A673 (cell line): ENCODE measurements around the gene SLIT3. TPM values are rescaled to one million over a fixed set of nuclear protein-coding genes. Genes with fewer than 3 reads are reported as not detected.

Experiments
- BruUV-seq: library from RNA; stranded (reverse); fragments of 400-500 nt; replicated peaks from 2 replicates; lab custom pipeline; 2021; lab: Mats Ljungman, UMichigan
- CTCF ChIA-PET: fragments of 300-600 bp; sonication (Branson Sonifier 250); formaldehyde crosslinking; loops from one replicate; lab custom pipeline; 2022; ENCODE audit warnings: antibody characterized with exemption; lab: Charles Lee
- POLR2A ChIA-PET: fragments of 300-600 bp; sonication (Branson Sonifier 250); formaldehyde crosslinking; loops from one replicate; lab custom pipeline; 2022; ENCODE audit warnings: antibody characterized with exemption; ENCODE audit not compliant: low non-redundant PET; lab: Charles Lee
- DNase-seq: peaks from one replicate; pipeline ENCODE4 v3.0.0-alpha.2; 2015; ENCODE audit warnings: low spot score
- H3K27ac ChIP-seq: fragments of 200-600 bp; sonication (generic); 2 replicates; pipeline ENCODE4 v1.5.1; 2016; ENCODE audit warnings: mixed run types, low read depth, mild to moderate bottlenecking, mixed read lengths, antibody characterized with exemption, low read length; ENCODE audit not compliant: poor library complexity, severe bottlenecking
- H3K27me3 ChIP-seq: fragments of 200-600 bp; sonication (generic); replicated peaks from 2 replicates; pipeline ENCODE4 v1.6.1; 2017; ENCODE audit warnings: mixed run types, low read depth, mild to moderate bottlenecking, mixed read lengths, antibody characterized with exemption, low read length; ENCODE audit not compliant: insufficient read depth, poor library complexity
- H3K36me3 ChIP-seq: fragments of 200-600 bp; sonication (generic); 2 replicates; pipeline ENCODE4 v1.6.1; 2016; ENCODE audit warnings: mixed run types, mild to moderate bottlenecking, mixed read lengths, antibody characterized with exemption, low read length; ENCODE audit not compliant: insufficient read depth, poor library complexity, severe bottlenecking
- H3K4me1 ChIP-seq: fragments of 200-600 bp; sonication (generic); 2 replicates; pipeline ENCODE4 v1.6.1; 2017; ENCODE audit warnings: mixed run types, mild to moderate bottlenecking, mixed read lengths, antibody characterized with exemption, low read length; ENCODE audit not compliant: insufficient read depth, poor library complexity, severe bottlenecking
- H3K4me3 ChIP-seq: fragments of 200-600 bp; sonication (generic); 2 replicates; pipeline ENCODE4 v1.5.1; 2016; ENCODE audit warnings: low read depth, mixed run types, mild to moderate bottlenecking, mixed read lengths, low read length; ENCODE audit not compliant: poor library complexity, severe bottlenecking
- H3K9me3 ChIP-seq: fragments of 200-600 bp; sonication (generic); 2 replicates; pipeline ENCODE4 v1.6.1; 2016; ENCODE audit warnings: mixed run types, low read depth, mild to moderate bottlenecking, mixed read lengths, antibody characterized with exemption, low read length; ENCODE audit not compliant: poor library complexity, severe bottlenecking
- EZH2 ChIP-seq: fragments of 200-600 bp; sonication (generic); IDR thresholded peaks from 2 replicates; pipeline ENCODE4 v1.6.1; 2017; ENCODE audit warnings: borderline replicate concordance, low read depth, mild to moderate bottlenecking, mixed read lengths, antibody characterized with exemption, low read length; ENCODE audit not compliant: poor library complexity, severe bottlenecking
- intact Hi-C: fragments of 100-400 bp; cut with micrococcal nuclease; formaldehyde crosslinking; loops from one replicate; pipeline ENCODE4 v1.10.0; 2022; ENCODE audit not compliant: unreplicated experiment
- total RNA-seq: library from RNA; stranded (reverse); gene quantifications from 2 replicates; pipeline ENCODE4 v1.2.3, GENCODE V29; 2021
- TF ChIP-seq, protein P1 (sequence below): fragments of 300-800, 200-600 bp; sonication (generic); conservative IDR thresholded peaks from 2 replicates; pipeline ENCODE4 v1.5.1; 2017; ENCODE audit warnings: low read depth, mild to moderate bottlenecking, antibody characterized with exemption, low read length, moderate library complexity, mixed read lengths

SLIT3 gene
- total RNA-seq, 1 experiment from 2014 or later, result not detected

DNA sequence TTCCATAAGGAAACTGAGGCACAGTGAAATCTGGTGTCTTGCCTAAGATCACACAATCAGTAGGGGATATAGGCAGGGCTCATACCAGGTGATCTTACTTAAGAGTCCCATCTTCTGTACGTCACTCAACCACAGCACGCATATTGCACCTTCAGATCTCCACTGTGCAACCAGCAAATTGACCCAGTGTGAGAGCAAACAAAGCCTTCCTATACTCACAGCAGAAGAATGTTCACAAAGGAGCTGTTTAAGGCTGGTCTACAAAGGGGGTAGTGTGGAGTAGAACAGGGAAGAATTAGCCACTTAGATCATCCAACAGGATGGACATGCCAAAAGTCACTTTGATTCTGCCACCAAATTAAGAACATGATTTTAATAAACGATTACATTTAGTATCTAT lies 305.9 kb downstream of the SLIT3 start:
- no peak overlapping the region for H3K27ac ChIP-seq
- DNase-seq, result no peak
- H3K4me3 ChIP-seq, result no peak overlapping the region
- H3K4me1 ChIP-seq, result no peaks in the 10 kb centered on the region
- BruUV-seq, result no TSS peak
- no peaks in the 10 kb centered on the region for H3K36me3 ChIP-seq
- ChIA-PET POLR2A (no interaction called here), CTCF (no interaction called here)
- peaks cover 14% of the 10 kb centered on the region for H3K27me3 ChIP-seq
- intact Hi-C loops, result no loop called here
- no peaks in the 10 kb centered on the region for H3K9me3 ChIP-seq
- TF ChIP-seq, protein P1, sequence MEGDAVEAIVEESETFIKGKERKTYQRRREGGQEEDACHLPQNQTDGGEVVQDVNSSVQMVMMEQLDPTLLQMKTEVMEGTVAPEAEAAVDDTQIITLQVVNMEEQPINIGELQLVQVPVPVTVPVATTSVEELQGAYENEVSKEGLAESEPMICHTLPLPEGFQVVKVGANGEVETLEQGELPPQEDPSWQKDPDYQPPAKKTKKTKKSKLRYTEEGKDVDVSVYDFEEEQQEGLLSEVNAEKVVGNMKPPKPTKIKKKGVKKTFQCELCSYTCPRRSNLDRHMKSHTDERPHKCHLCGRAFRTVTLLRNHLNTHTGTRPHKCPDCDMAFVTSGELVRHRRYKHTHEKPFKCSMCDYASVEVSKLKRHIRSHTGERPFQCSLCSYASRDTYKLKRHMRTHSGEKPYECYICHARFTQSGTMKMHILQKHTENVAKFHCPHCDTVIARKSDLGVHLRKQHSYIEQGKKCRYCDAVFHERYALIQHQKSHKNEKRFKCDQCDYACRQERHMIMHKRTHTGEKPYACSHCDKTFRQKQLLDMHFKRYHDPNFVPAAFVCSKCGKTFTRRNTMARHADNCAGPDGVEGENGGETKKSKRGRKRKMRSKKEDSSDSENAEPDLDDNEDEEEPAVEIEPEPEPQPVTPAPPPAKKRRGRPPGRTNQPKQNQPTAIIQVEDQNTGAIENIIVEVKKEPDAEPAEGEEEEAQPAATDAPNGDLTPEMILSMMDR, result no peak
- no peak for TF ChIP-seq EZH2

DNA sequence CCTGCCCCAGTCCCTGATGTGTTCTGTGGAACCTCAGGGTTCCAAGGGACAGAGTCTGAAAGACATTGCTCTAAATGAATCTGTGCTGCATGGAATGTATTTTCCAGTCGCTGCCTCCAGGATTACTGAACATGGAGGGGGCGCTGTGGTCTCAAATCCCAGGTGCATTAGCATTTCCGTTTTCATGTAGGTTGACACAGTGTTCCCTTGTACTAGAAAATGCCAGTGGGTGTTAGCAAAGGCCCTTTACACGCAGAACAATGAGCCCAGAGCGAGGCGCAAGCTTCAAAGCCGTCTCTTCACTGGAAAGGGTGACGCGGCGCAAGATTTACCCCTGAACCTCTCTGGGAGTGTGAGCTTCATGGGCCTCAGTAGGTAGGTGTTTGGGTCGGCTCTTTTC lies 308.3 kb downstream of the SLIT3 start:
- peak; percentile 3 for DNase-seq

DNA sequence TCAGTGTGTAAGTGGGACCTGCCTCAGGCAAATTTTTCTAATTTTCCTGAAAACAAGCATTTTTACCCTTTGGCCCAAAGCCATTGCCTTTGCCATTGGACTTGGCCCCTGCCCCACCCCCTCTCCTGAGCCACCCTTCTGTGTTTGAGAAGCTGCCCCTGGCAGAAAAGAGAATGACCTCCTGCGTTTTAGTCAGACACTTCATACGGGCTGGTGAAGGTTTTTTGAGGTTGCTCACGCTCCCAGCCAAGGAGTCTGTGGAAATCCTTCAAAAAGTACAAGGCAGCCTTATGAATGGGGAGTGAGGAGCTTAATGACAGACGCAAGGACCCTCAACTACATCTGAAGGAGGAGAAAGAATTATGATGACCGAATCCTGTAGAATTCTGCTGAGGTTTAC lies 308.9 kb downstream of the SLIT3 start:
- peaks cover 34% of the 10 kb centered on the region for H3K27me3 ChIP-seq
- ChIA-PET POLR2A (no interaction called here), CTCF (no interaction called here)
- no peak for DNase-seq
- H3K9me3 ChIP-seq, result no peaks in the 10 kb centered on the region
- no peak overlapping the region for H3K4me3 ChIP-seq
- H3K4me1 ChIP-seq, result no peaks in the 10 kb centered on the region
- no peak overlapping the region for H3K27ac ChIP-seq
- intact Hi-C loops, result no loop called here
- no TSS peak for BruUV-seq
- TF ChIP-seq EZH2, result no peak
- TF ChIP-seq, protein P1, result no peak
- no peaks in the 10 kb centered on the region for H3K36me3 ChIP-seq

More for the DNA sequence above, 308.3 kb downstream of the SLIT3 start:
- TF ChIP-seq, protein P1, result peak; percentile 36; the same call in 1 of the 2 replicates
- no peak for TF ChIP-seq EZH2
- Histone ChIP-seq H3K27me3 (peaks cover 33% of the 10 kb centered on the region), H3K27ac (no peak overlapping the region), H3K4me1 (no peaks in the 10 kb centered on the region), H3K4me3 (no peak overlapping the region), H3K9me3 (no peaks in the 10 kb centered on the region), H3K36me3 (no peaks in the 10 kb centered on the region)
- ChIA-PET CTCF (no interaction called here), POLR2A (no interaction called here)
- intact Hi-C loops, result no loop called here
- BruUV-seq, result no TSS peak
